AG04450 (cell line): Measurements from ENCODE around the gene LHFPL6. TPM values are rescaled to one million over a fixed set of nuclear protein-coding genes. Genes with fewer than 3 reads are reported as not detected.
A peak's percentile ranks its signal among the peaks of the same experiment; 100 is the strongest.

Experiments used
- CTCF ChIA-PET: fragments of 300-600, 350-600 bp; formaldehyde crosslinking; extraction: SDS; loops from one replicate; lab custom pipeline; 2022; ENCODE audit warnings: antibody characterized with exemption, inconsistent platforms; lab: Charles Lee
- POLR2A ChIA-PET: fragments of 350-600 bp; formaldehyde crosslinking; extraction: SDS; loops from one replicate; lab custom pipeline; 2021; ENCODE audit warnings: antibody characterized with exemption, inconsistent platforms; lab: Yijun Ruan, JAX
- DNase-seq: peaks from one replicate; pipeline ENCODE4 v3.0.0-alpha.2; 2011; ENCODE audit warnings: low read depth, low spot score
- H3K27ac ChIP-seq: one replicate; pipeline ENCODE4 v1.5.1; 2012; ENCODE audit warnings: low read depth, low read length, control low read depth
- H3K27me3 ChIP-seq: one replicate; pipeline ENCODE4 v1.6.0; 2012; ENCODE audit warnings: low read length; ENCODE audit not compliant: control insufficient read depth, insufficient read depth
- H3K4me3 ChIP-seq: 2 replicates; pipeline ENCODE4 v1.5.1; 2011; ENCODE audit warnings: mild to moderate bottlenecking, low read depth, low read length, control low read depth
- H3K9me3 ChIP-seq: 2 replicates; pipeline ENCODE4 v1.5.1; 2012; ENCODE audit warnings: low read length; ENCODE audit not compliant: control insufficient read depth, insufficient read depth
- CTCF ChIP-seq: IDR thresholded peaks from 2 replicates; pipeline ENCODE4 v1.5.1; 2011; ENCODE audit warnings: low read depth, low read length, control low read depth, inconsistent platforms
- polyA minus RNA-seq: library from RNA; depleted of rRNA, polyadenylated mRNA; stranded (reverse); fragments of >200 nt; gene quantifications from 2 replicates; pipeline ENCODE4 v1.2.3, GENCODE V29; 2011; rRNA and poly(A)+ RNA removed
- polyA plus RNA-seq: library from polyadenylated mRNA; depleted of rRNA; stranded (reverse); fragments of >200 nt; gene quantifications from 2 replicates; pipeline ENCODE4 v1.2.3, GENCODE V29; 2011; rRNA removed

LHFPL6 gene
- polyA plus RNA-seq (36.9 and 40.3 TPM in 2 replicates), polyA minus RNA-seq (28.3 and 32.8 TPM in 2 replicates)

DNA sequence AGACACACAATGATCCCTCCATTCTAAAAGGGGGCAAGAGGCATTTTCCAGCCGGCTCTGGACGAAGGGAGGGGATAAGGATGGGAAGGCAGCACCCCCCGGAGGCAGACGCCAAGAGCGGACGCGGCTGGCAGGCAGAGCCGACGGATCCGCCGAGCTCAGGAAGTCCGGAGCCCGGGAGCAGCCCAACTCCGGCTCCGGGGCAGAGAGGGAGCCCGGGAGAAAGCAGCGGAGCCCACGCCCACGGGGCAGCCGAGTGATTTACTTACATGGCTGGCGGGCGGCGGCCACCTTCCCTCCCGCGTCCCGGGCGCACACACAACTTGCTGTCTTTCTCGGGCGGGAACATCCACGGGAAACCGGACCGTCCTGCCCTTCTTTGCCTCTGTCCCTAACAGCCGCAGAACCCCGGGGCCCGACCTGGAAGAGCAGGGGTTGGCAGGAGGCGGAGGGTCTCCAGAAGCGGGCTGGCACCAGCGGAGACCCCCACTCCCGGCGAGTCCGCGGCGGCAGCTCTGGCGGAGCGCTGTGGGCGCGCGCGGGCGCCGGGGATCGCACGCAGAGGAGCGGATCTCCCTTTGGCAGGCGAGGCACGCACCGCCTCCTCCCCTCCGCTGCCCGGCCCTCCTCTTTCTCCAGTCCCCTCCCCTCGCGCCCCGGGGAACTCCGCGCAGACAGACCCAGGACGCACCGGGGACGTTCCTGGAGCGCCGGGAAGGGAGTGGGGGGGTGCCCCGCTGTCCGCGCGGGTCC is at the start of gene LHFPL6:
TSS of gene LHFPL6 (minus strand) at position 580 of the 753 bp plus-strand sequence.
- H3K9me3 ChIP-seq = no peaks in the 10 kb centered on the region; the same call in 1 of the 2 replicates
- POLR2A ChIA-PET = interaction anchor here (0.7 to 1.4 kb wide), 4 partner anchors 21 to 565 kb away, joined by 3 to 5 read pairs (median 4); partner anchors contain the start of gene PROSER1
- CTCF ChIA-PET = interaction anchor here (0.5 to 5.9 kb wide), 6 partner anchors 10 to 326 kb away, joined by 3 to 36 read pairs (median 4); no protein-coding TSS in a partner anchor
- peak within 1 kb of the TSS; percentile 84 for H3K27ac ChIP-seq
- DNase-seq = peak; percentile 41
- TF ChIP-seq CTCF = peak; percentile 60
- H3K27me3 ChIP-seq = no peaks in the 10 kb centered on the region
- H3K4me3 ChIP-seq = peak within 1 kb of the TSS; percentile 88

DNA sequence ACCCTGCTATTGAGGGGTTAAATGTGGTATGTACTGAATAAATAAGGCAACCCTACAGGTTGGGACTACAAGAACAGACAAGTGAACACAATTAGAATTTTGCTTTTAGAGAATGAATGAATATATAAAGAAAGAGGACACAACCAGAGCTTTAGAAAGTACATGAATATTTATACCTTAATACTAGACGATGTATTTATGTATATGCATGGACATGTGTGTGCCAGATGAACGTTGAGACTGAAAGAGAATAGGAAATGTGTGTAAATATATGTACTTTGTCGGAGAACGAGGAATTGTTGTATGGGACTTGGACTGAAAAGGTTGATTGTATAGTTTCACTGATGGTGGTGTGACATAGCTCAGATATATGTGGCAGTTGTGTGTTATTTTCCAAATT is 43.1 kb upstream of the LHFPL6 start:
- no peak for DNase-seq
- H3K4me3 ChIP-seq = no peak overlapping the region
- TF ChIP-seq CTCF = no peak
- POLR2A ChIA-PET = no interaction called here
- CTCF ChIA-PET = interaction anchor here (0.8 kb wide), 1 partner anchor 30 kb away, joined by 3 read pairs; no protein-coding TSS in a partner anchor
- no peak overlapping the region for H3K27ac ChIP-seq
- H3K27me3 ChIP-seq = peaks cover under 1% of the 10 kb centered on the region
- no peaks in the 10 kb centered on the region for H3K9me3 ChIP-seq

- ChIA-PET POLR2A (no interaction called here), CTCF (no interaction called here)
- no peak overlapping the region for H3K27ac ChIP-seq
- H3K27me3 ChIP-seq = peaks cover 2% of the 10 kb centered on the region
- DNase-seq = no peak
- H3K9me3 ChIP-seq = no peaks in the 10 kb centered on the region
- H3K4me3 ChIP-seq = no peak overlapping the region
- TF ChIP-seq CTCF = no peak
Observed at GRCh38 chr13:39641645-39642044, 38.7 kb upstream of the LHFPL6 start.

- POLR2A ChIA-PET = no interaction called here
- no peaks in the 10 kb centered on the region for H3K9me3 ChIP-seq
- no peak for DNase-seq
- no peak overlapping the region for H3K27ac ChIP-seq
- no peak for TF ChIP-seq CTCF
- CTCF ChIA-PET = interaction anchor here (1.0 kb wide), 1 partner anchor 26 kb away, joined by 3 read pairs; no protein-coding TSS in a partner anchor
- H3K4me3 ChIP-seq = no peak overlapping the region
- H3K27me3 ChIP-seq = peaks cover 2% of the 10 kb centered on the region
Observed at GRCh38 chr13:39637890-39638289, 34.9 kb upstream of the LHFPL6 start.

GRCh38 chr13:39635564-39635963 is 32.6 kb upstream of the LHFPL6 start:
- no peak overlapping the region for H3K27ac ChIP-seq
- CTCF ChIA-PET = interaction anchor here (1.3 kb wide), 1 partner anchor 19 kb away, joined by 8 read pairs; no protein-coding TSS in a partner anchor
- no peaks in the 10 kb centered on the region for H3K27me3 ChIP-seq
- POLR2A ChIA-PET = no interaction called here
- no peak overlapping the region for H3K4me3 ChIP-seq
- H3K9me3 ChIP-seq = no peaks in the 10 kb centered on the region
- DNase-seq = no peak
- TF ChIP-seq CTCF = no peak
